ENCODE data around the gene FNBP1L.

- no peak for TF ChIP-seq POLR2AphosphoS5 (IDR thresholded peaks at IDR 0.05)
- TF ChIP-seq, protein P1, sequence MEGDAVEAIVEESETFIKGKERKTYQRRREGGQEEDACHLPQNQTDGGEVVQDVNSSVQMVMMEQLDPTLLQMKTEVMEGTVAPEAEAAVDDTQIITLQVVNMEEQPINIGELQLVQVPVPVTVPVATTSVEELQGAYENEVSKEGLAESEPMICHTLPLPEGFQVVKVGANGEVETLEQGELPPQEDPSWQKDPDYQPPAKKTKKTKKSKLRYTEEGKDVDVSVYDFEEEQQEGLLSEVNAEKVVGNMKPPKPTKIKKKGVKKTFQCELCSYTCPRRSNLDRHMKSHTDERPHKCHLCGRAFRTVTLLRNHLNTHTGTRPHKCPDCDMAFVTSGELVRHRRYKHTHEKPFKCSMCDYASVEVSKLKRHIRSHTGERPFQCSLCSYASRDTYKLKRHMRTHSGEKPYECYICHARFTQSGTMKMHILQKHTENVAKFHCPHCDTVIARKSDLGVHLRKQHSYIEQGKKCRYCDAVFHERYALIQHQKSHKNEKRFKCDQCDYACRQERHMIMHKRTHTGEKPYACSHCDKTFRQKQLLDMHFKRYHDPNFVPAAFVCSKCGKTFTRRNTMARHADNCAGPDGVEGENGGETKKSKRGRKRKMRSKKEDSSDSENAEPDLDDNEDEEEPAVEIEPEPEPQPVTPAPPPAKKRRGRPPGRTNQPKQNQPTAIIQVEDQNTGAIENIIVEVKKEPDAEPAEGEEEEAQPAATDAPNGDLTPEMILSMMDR (IDR thresholded peaks at IDR 0.05) = no peak
Measured at GRCh38 chr1:93559045-93559444, 111.1 kb downstream of the FNBP1L start.
